NOMO-1 treated with dmso at 0.1 percent for 144 hours (cell line): ENCODE measurements around the gene NLRX1.
"Not testable (repeated sequence)": the region's sequence is repeated elsewhere in the genome, so short reads cannot be mapped to it uniquely, and the experiment has no call there.

Experiments used
- DNase-seq: peaks from one replicate; lab custom pipeline; 2025; ENCODE audit not compliant: unreplicated experiment; lab: John Stamatoyannopoulos, UW

Gene NLRX1

GRCh38 chr11:119152604-119153003 is 15.9 kb upstream of the NLRX1 start:
- DNase-seq, result no peak

GRCh38 chr11:119153049-119153818 is 15.3 kb upstream of the NLRX1 start:
- no peak for DNase-seq

GRCh38 chr11:119154178-119154577 is 14.3 kb upstream of the NLRX1 start:
- no peak for DNase-seq

- no peak for DNase-seq
These were observed 12.6 kb upstream of the NLRX1 start for GRCh38 chr11:119155733-119156492.

- DNase-seq, result no peak
These were observed 12.0 kb upstream of the NLRX1 start for GRCh38 chr11:119156496-119156895.

- no peak for DNase-seq
These were observed 11.5 kb upstream of the NLRX1 start for GRCh38 chr11:119157063-119157462.

- no peak for DNase-seq
These were observed 10.1 kb upstream of the NLRX1 start for GRCh38 chr11:119158467-119158866.

- no peak for DNase-seq
These were observed 8.4 kb upstream of the NLRX1 start for GRCh38 chr11:119160151-119160550.

GRCh38 chr11:119161871-119162270 is 6.7 kb upstream of the NLRX1 start:
- no peak for DNase-seq

GRCh38 chr11:119166368-119167076 is 2.0 kb upstream of the NLRX1 start:
- DNase-seq, result no peak

GRCh38 chr11:119167077-119167458 is 1.5 kb upstream of the NLRX1 start:
- not testable (repeated sequence) for DNase-seq

- no peak for DNase-seq
These were observed 592 bp upstream of the NLRX1 start for GRCh38 chr11:119167933-119168332.

- DNase-seq, result no peak
These were observed 776 bp downstream of the NLRX1 start for GRCh38 chr11:119169282-119169719.

- DNase-seq, result no peak
These were observed 4.0 kb downstream of the NLRX1 start for GRCh38 chr11:119172513-119172912.

GRCh38 chr11:119173453-119173852 is 4.9 kb downstream of the NLRX1 start:
- DNase-seq, result no peak

GRCh38 chr11:119175493-119176077 is 7.1 kb downstream of the NLRX1 start:
- DNase-seq, result no peak

- no peak for DNase-seq
These were observed 9.7 kb downstream of the NLRX1 start for GRCh38 chr11:119178166-119178680.

GRCh38 chr11:119179342-119179741 is 10.8 kb downstream of the NLRX1 start:
- DNase-seq, result no peak

- DNase-seq, result no peak
These were observed 11.5 kb downstream of the NLRX1 start for GRCh38 chr11:119179983-119180382.

GRCh38 chr11:119180729-119181676 is 12.5 kb downstream of the NLRX1 start:
- no peak for DNase-seq
